Left colon (tissue), 2 donors: Measurements from ENCODE around the gene SFT2D2. TPM values are rescaled to one million over a fixed set of nuclear protein-coding genes. Genes with fewer than 3 reads are reported as not detected.

Source experiments
- ATAC-seq: fragments of 200-7000 bp; cut with Tn5 transposase; one replicate; pipeline ENCODE4 v1.9.1; 2020; ENCODE audit warnings: mild to moderate bottlenecking, moderate library complexity
- DNase-seq, 2 donors: peaks; one replicate each; pipeline ENCODE4 v3.0.0-alpha.2; 2020
- intact Hi-C, 2 donors: fragments of 100-400 bp; cut with DNase I in 1 of 2; cut with micrococcal nuclease in 1 of 2; formaldehyde crosslinking; loops; one replicate each; pipeline versions ENCODE4 v1.11.2 to v1.14.0; 2022; cut with DNase I, micrococcal nuclease
- total RNA-seq, 2 donors: library from RNA; stranded (reverse); fragmentation: NEBNext Ultra II Directional; extraction: Animal tissue kit (Norgen Biotek cat#: 25700); gene quantifications; one replicate each; pipeline ENCODE4 v1.2.1, GENCODE V29; 2021
- donor health status: DM: no; HTN: no; CAD: no.
- donor health status: DM: yes; HTN: yes; CAD: no.

The SFT2D2 gene
- total RNA-seq, 2 donors from 2014 or later = 77.9 to 83.6 TPM

GRCh38 chr1:168295411-168296114 is 69.8 kb downstream of the SFT2D2 start:
- intact Hi-C loops = no loop called here
- DNase-seq = no peak
- ATAC-seq = no peak

- ATAC-seq (no peak), DNase-seq (no peak)
- intact Hi-C loops = no loop called here
These were observed 71.4 kb downstream of the SFT2D2 start for GRCh38 chr1:168297019-168297730.

- no peak for ATAC-seq
These were observed 72.6 kb downstream of the SFT2D2 start for GRCh38 chr1:168298446-168298845.

GRCh38 chr1:168300626-168301025 is 74.8 kb downstream of the SFT2D2 start:
- intact Hi-C loops = no loop called here
- no peak for ATAC-seq
- DNase-seq = no peak

More at GRCh38 chr1:168298446-168298845, 72.6 kb downstream of the SFT2D2 start:
- intact Hi-C loops = no loop called here
- no peak for DNase-seq

GRCh38 chr1:168301664-168302320 is 76.0 kb downstream of the SFT2D2 start:
- ATAC-seq (peak; percentile 85), DNase-seq (no peak)
- intact Hi-C loops = no loop called here

Other genes starting within 250 kb of the SFT2D2 start
- 1 to 10 TPM; 3.4 to 7.2 TPM for gene GPR161, start 89.1 kb upstream of the SFT2D2 start, total RNA-seq
- 10 to 100 TPM; 33.5 to 36.3 TPM for gene TIPRL, start 47.0 kb upstream of the SFT2D2 start, total RNA-seq
- 1 to 10 TPM; 1.3 to 1.7 TPM for gene TBX19, start 54.9 kb downstream of the SFT2D2 start, total RNA-seq